ENCODE measurements around the gene TNNI3K.

The TNNI3K gene

DNA sequence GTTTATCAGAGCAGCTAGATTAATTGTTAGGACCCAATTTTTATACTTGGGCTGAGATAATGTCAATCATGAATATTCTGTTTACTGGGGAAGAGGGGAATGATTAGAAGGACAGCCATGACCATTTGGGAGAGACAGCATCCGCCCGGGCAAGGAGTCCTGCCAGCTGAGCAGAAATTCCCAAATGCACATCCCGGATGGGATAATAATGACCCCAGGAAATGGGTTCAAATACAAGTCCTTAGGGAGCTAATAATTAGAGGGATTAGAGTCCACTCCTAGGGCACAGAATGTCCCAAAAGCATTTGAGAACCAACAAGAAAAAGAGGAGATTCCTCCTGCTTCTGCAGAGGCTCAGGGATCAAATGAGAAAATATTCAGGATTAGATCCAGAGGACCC, 161.3 kb downstream of the TNNI3K start:
- no peak overlapping the region for H3K27ac ChIP-seq
- in situ Hi-C loops (cut with HindIII; ENCODE audit: low pct_ligation_motif_present, low sequenced_read_pairs): no loop called here
- TF ChIP-seq, protein P1, sequence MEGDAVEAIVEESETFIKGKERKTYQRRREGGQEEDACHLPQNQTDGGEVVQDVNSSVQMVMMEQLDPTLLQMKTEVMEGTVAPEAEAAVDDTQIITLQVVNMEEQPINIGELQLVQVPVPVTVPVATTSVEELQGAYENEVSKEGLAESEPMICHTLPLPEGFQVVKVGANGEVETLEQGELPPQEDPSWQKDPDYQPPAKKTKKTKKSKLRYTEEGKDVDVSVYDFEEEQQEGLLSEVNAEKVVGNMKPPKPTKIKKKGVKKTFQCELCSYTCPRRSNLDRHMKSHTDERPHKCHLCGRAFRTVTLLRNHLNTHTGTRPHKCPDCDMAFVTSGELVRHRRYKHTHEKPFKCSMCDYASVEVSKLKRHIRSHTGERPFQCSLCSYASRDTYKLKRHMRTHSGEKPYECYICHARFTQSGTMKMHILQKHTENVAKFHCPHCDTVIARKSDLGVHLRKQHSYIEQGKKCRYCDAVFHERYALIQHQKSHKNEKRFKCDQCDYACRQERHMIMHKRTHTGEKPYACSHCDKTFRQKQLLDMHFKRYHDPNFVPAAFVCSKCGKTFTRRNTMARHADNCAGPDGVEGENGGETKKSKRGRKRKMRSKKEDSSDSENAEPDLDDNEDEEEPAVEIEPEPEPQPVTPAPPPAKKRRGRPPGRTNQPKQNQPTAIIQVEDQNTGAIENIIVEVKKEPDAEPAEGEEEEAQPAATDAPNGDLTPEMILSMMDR (IDR thresholded peaks at IDR 0.05; ENCODE audit: low read depth, low read length, missing control alignments): no peak
- H3K36me3 ChIP-seq (replicated peaks): no peaks in the 10 kb centered on the region
- no peaks in the 10 kb centered on the region for H3K27me3 ChIP-seq (replicated peaks)
- no peak for DNase-seq
- H3K4me3 ChIP-seq (ENCODE audit: low read depth, low read length): no peak overlapping the region

DNA sequence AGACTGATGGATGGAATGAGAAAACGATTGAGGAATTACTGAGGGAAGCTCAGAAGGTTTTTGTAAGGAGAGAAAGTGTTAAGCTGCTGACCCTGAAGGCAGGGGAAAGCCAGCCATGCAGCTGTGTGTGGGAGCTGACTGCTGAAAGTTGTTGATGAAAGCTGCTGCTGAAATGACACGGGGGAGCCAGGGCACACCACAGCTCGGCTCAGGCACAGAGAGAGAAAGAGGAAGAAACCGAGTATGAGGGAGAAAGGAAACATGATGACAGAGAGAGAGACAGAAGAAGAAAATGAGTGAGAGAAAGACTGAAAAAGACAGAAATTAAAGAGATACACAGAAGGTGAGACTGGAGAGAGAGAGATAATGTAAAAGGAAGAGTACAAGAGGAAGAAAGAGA, 161.7 kb downstream of the TNNI3K start:
- Histone ChIP-seq H3K36me3 (replicated peaks) (no peaks in the 10 kb centered on the region), H3K4me3 (ENCODE audit: low read depth, low read length) (no peak overlapping the region), H3K27ac (no peak overlapping the region), H3K27me3 (replicated peaks) (no peaks in the 10 kb centered on the region)
- TF ChIP-seq, protein P1 (IDR thresholded peaks at IDR 0.05; ENCODE audit: low read depth, low read length, missing control alignments): no peak
- no peak for DNase-seq
- in situ Hi-C loops (cut with HindIII; ENCODE audit: low pct_ligation_motif_present, low sequenced_read_pairs): no loop called here

DNA sequence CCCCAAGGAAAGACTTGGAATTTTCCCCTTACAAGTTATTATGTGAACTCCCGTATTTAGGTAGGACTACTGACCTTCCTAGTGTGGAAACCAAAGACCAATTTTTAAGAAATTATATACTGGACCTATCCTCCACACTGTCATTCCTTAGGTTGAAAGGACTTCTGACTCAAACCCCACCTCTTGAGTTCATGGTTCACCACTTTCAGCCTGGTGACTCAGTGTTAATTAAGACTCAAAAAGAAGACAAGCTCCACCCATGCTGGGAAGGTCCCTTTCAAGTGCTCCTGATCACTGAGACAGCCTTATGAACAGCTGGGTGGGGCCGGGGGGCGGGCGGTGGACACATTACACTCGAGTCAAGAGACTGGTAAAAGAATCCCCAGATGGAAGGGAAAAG, 164.1 kb downstream of the TNNI3K start:
- in situ Hi-C loops (cut with HindIII; ENCODE audit: low pct_ligation_motif_present, low sequenced_read_pairs): no loop called here
- H3K27ac ChIP-seq: no peak overlapping the region
- H3K36me3 ChIP-seq (replicated peaks): no peaks in the 10 kb centered on the region
- H3K27me3 ChIP-seq (replicated peaks): no peaks in the 10 kb centered on the region
- DNase-seq: no peak
- no peak overlapping the region for H3K4me3 ChIP-seq (ENCODE audit: low read depth, low read length)
- TF ChIP-seq, protein P1 (IDR thresholded peaks at IDR 0.05; ENCODE audit: low read depth, low read length, missing control alignments): no peak

DNA sequence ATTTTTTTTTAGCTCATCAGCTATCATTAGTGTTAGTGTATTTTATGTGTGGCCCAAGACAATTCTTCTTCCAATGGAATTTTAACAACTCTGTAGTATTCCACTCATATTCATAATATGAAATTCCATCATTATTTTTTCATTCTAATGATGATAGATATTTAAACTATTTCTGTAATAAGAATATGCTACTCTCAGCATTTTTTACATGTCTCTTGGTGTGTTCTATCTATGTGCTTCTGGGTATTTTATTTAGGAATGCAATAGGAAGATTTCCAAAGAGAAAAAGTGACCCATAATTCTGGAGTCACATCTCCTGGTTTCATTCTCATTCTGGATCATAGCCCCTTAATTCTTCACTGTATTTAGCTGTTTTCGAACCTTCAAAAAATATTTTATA, 167.7 kb downstream of the TNNI3K start:
- no peak for DNase-seq
- H3K27ac ChIP-seq: no peak overlapping the region
- TF ChIP-seq, protein P1 (IDR thresholded peaks at IDR 0.05; ENCODE audit: low read depth, low read length, missing control alignments): no peak
- H3K36me3 ChIP-seq (replicated peaks): no peaks in the 10 kb centered on the region
- H3K4me3 ChIP-seq (ENCODE audit: low read depth, low read length): no peak overlapping the region
- no peaks in the 10 kb centered on the region for H3K27me3 ChIP-seq (replicated peaks)
- in situ Hi-C loops (cut with HindIII; ENCODE audit: low pct_ligation_motif_present, low sequenced_read_pairs): no loop called here

DNA sequence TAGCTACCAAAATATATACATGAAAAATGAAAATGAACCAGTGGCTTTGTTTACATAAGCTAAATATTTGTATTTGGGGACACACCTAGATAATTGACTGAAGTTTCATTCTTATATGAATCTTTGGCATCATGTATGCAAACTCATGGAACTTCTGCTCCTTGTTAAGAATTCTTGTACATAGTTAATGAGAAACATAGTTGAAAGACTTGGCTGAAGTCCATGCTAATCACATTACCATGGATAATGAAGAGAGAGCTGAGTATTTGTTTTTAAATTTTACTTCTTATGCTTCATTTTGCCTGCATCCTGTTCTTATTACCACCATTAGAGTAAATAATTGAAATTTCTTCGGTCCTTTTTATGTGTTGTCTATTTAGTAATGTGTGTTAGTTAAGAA, 168.4 kb downstream of the TNNI3K start:
- TF ChIP-seq, protein P1 (IDR thresholded peaks at IDR 0.05; ENCODE audit: low read depth, low read length, missing control alignments): no peak
- no peaks in the 10 kb centered on the region for H3K36me3 ChIP-seq (replicated peaks)
- no peak overlapping the region for H3K4me3 ChIP-seq (ENCODE audit: low read depth, low read length)
- no peaks in the 10 kb centered on the region for H3K27me3 ChIP-seq (replicated peaks)
- no peak for DNase-seq
- in situ Hi-C loops (cut with HindIII; ENCODE audit: low pct_ligation_motif_present, low sequenced_read_pairs): no loop called here
- no peak overlapping the region for H3K27ac ChIP-seq

DNA sequence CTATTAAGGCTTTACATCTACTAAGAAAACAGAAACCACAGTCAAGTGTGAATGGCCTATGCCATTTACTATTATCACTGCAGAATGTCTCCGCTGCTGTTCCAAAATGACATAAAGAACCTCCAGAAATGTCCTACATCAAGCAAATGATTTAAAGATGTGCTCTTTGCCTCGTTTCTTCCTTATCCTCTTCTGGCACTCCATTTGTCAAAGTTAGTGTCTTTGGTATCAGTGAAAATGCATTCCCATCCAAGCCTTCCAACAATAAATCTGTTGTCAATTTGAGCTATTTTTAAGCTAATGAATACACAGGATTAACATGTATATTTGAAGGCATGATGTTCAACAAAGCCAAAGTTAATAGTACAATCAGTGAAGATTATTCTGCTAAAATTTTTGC, 171.6 kb downstream of the TNNI3K start:
- TF ChIP-seq, protein P1 (IDR thresholded peaks at IDR 0.05; ENCODE audit: low read depth, low read length, missing control alignments): no peak
- Histone ChIP-seq H3K27me3 (replicated peaks) (no peaks in the 10 kb centered on the region), H3K4me3 (ENCODE audit: low read depth, low read length) (no peak overlapping the region), H3K36me3 (replicated peaks) (no peaks in the 10 kb centered on the region), H3K27ac (no peak overlapping the region)
- in situ Hi-C loops (cut with HindIII; ENCODE audit: low pct_ligation_motif_present, low sequenced_read_pairs): no loop called here
- DNase-seq: no peak

All from brain microvascular endothelial cell (primary cell).